Testis (tissue), 2 donors: ENCODE measurements around the gene ZNF79.

Experiments used
- CTCF ChIP-seq, 3 experiments: fragments of 450-650 bp in 2 of 3; fragments of 200-600 bp in 1 of 3; sonication (generic) in 1 of 3; IDR thresholded peaks; one replicate each; pipeline ENCODE4 v1.5.1; 2016 to 2019; ENCODE audit warnings: antibody characterized with exemption in 3 of 3, mild to moderate bottlenecking in 2 of 3, moderate library complexity in 1 of 3
- POLR2A ChIP-seq: fragments of 450-650 bp; IDR thresholded peaks from one replicate; pipeline ENCODE4 v1.6.1; 2017; ENCODE audit warnings: antibody characterized with exemption, mild to moderate bottlenecking, moderate library complexity

GRCh38 chr9:127447416-127448111, 23.4 kb downstream of the ZNF79 start:
- no peak for TF ChIP-seq CTCF (IDR thresholded peaks at IDR 0.05)
- TF ChIP-seq POLR2A: no peak
